ENCODE measurements around the gene DAGLA.

- TF ChIP-seq POLR2A (IDR thresholded peaks at IDR 0.05; ENCODE audit: low read depth, low read length) (no peak), POLR2AphosphoS5 (IDR thresholded peaks at IDR 0.05; ENCODE audit: low read depth, low read length) (no peak), TAF1 (IDR thresholded peaks at IDR 0.05; ENCODE audit: low read depth, low read length) (no peak), PAX5 (IDR thresholded peaks at IDR 0.05; ENCODE audit: insufficient read depth, low read length, severe bottlenecking) (no peak), SPI1 (IDR thresholded peaks at IDR 0.05; ENCODE audit: low read depth, low read length) (peak; percentile 18; the same call in 1 of the 2 replicates)
Observed at GRCh38 chr11:61756452-61757212, 76.4 kb downstream of the DAGLA start.
